SU-DHL-6 (cell line): ENCODE measurements around the gene WDR54.

Experiments used
- H2AFZ ChIP-seq: fragments of 200-600 bp; sonication (generic); 2 replicates; pipeline ENCODE4 v1.6.1; 2014; ENCODE audit warnings: low read depth, mild to moderate bottlenecking, moderate library complexity, mixed read lengths, antibody characterized with exemption, low read length; ENCODE audit not compliant: severe bottlenecking
- H3F3A ChIP-seq: fragments of 200-600 bp; shearing (Covaris generic); 2 replicates; pipeline ENCODE4 v1.6.0; 2016; ENCODE audit warnings: antibody characterized with exemption, mild to moderate bottlenecking; ENCODE audit not compliant: insufficient read depth
- H3K27ac ChIP-seq: fragments of 200-600 bp; sonication (generic); 2 replicates; pipeline ENCODE4 v1.5.1; 2016; ENCODE audit warnings: low read depth, mild to moderate bottlenecking, low read length, moderate library complexity, mixed read lengths
- H3K27me3 ChIP-seq: fragments of 200-600 bp; sonication (generic), shearing (Covaris generic); 2 replicates; pipeline ENCODE4 v1.6.0; 2014; ENCODE audit warnings: mild to moderate bottlenecking, low read length
- H3K36me3 ChIP-seq: fragments of 200-600 bp; sonication (generic); 2 replicates; pipeline ENCODE4 v1.6.1; 2014; ENCODE audit warnings: mild to moderate bottlenecking, low read length, mixed read lengths
- H3K4me2 ChIP-seq: fragments of 300-600, 200-600 bp; shearing (Covaris generic), sonication (generic); 2 replicates; pipeline ENCODE4 v1.6.0; 2014; ENCODE audit warnings: low read length, low read depth, mild to moderate bottlenecking; ENCODE audit not compliant: poor library complexity, severe bottlenecking
- H3K4me3 ChIP-seq: fragments of 200-600 bp; sonication (generic); 2 replicates; pipeline ENCODE4 v1.5.1; 2014; ENCODE audit warnings: antibody characterized with exemption, low read length, mild to moderate bottlenecking, mixed read lengths; ENCODE audit not compliant: insufficient read depth, poor library complexity, severe bottlenecking
- H3K79me2 ChIP-seq: fragments of 200-600 bp; sonication (generic); 2 replicates; pipeline ENCODE4 v1.6.1; 2014; ENCODE audit warnings: mild to moderate bottlenecking, low read length, moderate library complexity; ENCODE audit not compliant: insufficient read depth
- H3K9ac ChIP-seq: fragments of 200-600 bp; sonication (generic); 2 replicates; pipeline ENCODE4 v1.7.0; 2014; ENCODE audit warnings: mild to moderate bottlenecking, low read length
- H3K9me2 ChIP-seq: fragments of 200-600 bp; sonication (generic); replicated peaks from 2 replicates; pipeline ENCODE4 v1.6.1; 2014; ENCODE audit warnings: low read length; ENCODE audit not compliant: insufficient read depth
- H3K9me3 ChIP-seq: fragments of 200-600 bp; sonication (generic); 2 replicates; pipeline ENCODE4 v1.6.1; 2014; ENCODE audit warnings: low read length, mixed read lengths; ENCODE audit not compliant: insufficient read depth
- H4K20me1 ChIP-seq: fragments of 200-600 bp; sonication (generic); 2 replicates; pipeline ENCODE4 v1.6.1; 2014; ENCODE audit warnings: low read depth, mild to moderate bottlenecking, antibody characterized with exemption, low read length, moderate library complexity, mixed read lengths
- EZH2phosphoT487 ChIP-seq: fragments of 200-600 bp; sonication (generic), shearing (Covaris generic); conservative IDR thresholded peaks from 2 replicates; pipeline ENCODE4 v1.6.1; 2018; ENCODE audit warnings: mild to moderate bottlenecking, antibody characterized with exemption, low read length, moderate library complexity, mixed read lengths
- TF ChIP-seq, protein P1 (sequence below): fragments of 200-600 bp; sonication (generic); IDR thresholded peaks from one replicate; pipeline ENCODE4 v1.5.1; 2017; ENCODE audit warnings: antibody characterized with exemption, mild to moderate bottlenecking, low read length, moderate library complexity; ENCODE audit not compliant: insufficient read depth, poor library complexity, severe bottlenecking

WDR54 gene

GRCh38 chr2:74474899-74475298, 53.4 kb downstream of the WDR54 start:
- Histone ChIP-seq H3K36me3 (peaks cover 2% of the 10 kb centered on the region; the same call in 1 of the 2 replicates), H3K27me3 (no peaks in the 10 kb centered on the region), H3K9me2 (no peaks in the 10 kb centered on the region), H3K27ac (no peak overlapping the region), H3F3A (peaks cover 17% of the 10 kb centered on the region), H3K9me3 (no peaks in the 10 kb centered on the region), H3K9ac (no peak overlapping the region), H4K20me1 (no peaks in the 10 kb centered on the region), H3K79me2 (no peaks in the 10 kb centered on the region), H2AFZ (no peak overlapping the region), H3K4me3 (no peak overlapping the region), H3K4me2 (no peak overlapping the region)
- TF ChIP-seq, protein P1, sequence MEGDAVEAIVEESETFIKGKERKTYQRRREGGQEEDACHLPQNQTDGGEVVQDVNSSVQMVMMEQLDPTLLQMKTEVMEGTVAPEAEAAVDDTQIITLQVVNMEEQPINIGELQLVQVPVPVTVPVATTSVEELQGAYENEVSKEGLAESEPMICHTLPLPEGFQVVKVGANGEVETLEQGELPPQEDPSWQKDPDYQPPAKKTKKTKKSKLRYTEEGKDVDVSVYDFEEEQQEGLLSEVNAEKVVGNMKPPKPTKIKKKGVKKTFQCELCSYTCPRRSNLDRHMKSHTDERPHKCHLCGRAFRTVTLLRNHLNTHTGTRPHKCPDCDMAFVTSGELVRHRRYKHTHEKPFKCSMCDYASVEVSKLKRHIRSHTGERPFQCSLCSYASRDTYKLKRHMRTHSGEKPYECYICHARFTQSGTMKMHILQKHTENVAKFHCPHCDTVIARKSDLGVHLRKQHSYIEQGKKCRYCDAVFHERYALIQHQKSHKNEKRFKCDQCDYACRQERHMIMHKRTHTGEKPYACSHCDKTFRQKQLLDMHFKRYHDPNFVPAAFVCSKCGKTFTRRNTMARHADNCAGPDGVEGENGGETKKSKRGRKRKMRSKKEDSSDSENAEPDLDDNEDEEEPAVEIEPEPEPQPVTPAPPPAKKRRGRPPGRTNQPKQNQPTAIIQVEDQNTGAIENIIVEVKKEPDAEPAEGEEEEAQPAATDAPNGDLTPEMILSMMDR: no peak
- no peak for TF ChIP-seq EZH2phosphoT487
